ENCODE data around the gene OSBPL5.

DNA sequence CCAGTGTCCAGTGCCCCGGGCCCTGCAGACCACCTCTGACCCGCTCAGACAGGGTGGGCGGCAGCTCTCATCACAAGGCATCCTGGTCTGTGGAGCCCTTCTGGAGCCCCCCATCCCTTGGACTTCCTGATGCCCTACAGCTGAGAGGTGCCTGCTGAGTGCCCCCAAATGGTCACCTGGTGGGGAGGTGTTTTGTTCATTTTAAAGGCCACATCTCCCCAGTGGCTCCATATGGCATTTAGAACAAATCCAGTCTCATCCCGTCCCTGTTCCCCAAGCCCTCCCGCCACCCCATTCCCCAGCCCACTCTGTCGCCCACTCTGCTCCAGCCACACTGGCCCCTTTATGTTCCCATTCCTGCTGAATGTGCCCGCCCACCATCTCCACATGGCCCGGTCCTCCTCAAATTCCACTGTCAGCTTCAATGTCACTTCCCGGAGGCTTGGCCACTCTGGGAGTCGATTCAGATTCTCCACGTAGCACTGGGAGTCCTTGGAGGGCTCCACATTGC lies 32.8 kb downstream of the OSBPL5 start:
- TF ChIP-seq EP300 (IDR thresholded peaks at IDR 0.05) = no peak
- TF ChIP-seq, protein P1, sequence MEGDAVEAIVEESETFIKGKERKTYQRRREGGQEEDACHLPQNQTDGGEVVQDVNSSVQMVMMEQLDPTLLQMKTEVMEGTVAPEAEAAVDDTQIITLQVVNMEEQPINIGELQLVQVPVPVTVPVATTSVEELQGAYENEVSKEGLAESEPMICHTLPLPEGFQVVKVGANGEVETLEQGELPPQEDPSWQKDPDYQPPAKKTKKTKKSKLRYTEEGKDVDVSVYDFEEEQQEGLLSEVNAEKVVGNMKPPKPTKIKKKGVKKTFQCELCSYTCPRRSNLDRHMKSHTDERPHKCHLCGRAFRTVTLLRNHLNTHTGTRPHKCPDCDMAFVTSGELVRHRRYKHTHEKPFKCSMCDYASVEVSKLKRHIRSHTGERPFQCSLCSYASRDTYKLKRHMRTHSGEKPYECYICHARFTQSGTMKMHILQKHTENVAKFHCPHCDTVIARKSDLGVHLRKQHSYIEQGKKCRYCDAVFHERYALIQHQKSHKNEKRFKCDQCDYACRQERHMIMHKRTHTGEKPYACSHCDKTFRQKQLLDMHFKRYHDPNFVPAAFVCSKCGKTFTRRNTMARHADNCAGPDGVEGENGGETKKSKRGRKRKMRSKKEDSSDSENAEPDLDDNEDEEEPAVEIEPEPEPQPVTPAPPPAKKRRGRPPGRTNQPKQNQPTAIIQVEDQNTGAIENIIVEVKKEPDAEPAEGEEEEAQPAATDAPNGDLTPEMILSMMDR (IDR thresholded peaks at IDR 0.05) = no peak
- no peak for TF ChIP-seq POLR2A (IDR thresholded peaks at IDR 0.05)

All from stomach (tissue), 4 donors.